Measurements from ENCODE around the gene KPNA6. TPM values are rescaled to one million over a fixed set of nuclear protein-coding genes. Genes with fewer than 3 reads are reported as not detected.

Gene KPNA6
- total RNA-seq, 1 donor from 2014 or later: 67.5 TPM

GRCh38 chr1:32181563-32181962 lies 73.7 kb downstream of the KPNA6 start:
- peaks cover 33% of the 10 kb centered on the region for H3K4me1 Mint-ChIP-seq
- peak overlapping the region; percentile 83 for H3K4me3 Mint-ChIP-seq
- DNase-seq (ENCODE audit: low spot score in 2 of 2, unreplicated experiment in 2 of 2): no peak
- TF ChIP-seq CTCF (IDR thresholded peaks at IDR 0.05; ENCODE audit: unreplicated experiment): no peak
- H3K27me3 Mint-ChIP-seq (ENCODE audit: low read depth): no peaks in the 10 kb centered on the region
- peaks cover 26% of the 10 kb centered on the region for H3K36me3 Mint-ChIP-seq
- peak overlapping the region; percentile 97 for H3K27ac Mint-ChIP-seq
- no peaks in the 10 kb centered on the region for H3K9me3 Mint-ChIP-seq

GRCh38 chr1:32182060-32182459 lies 74.2 kb downstream of the KPNA6 start:
- peak overlapping the region; percentile 21 for H3K27ac Mint-ChIP-seq
- H3K27me3 Mint-ChIP-seq (ENCODE audit: low read depth): no peaks in the 10 kb centered on the region
- no peak for TF ChIP-seq CTCF (IDR thresholded peaks at IDR 0.05; ENCODE audit: unreplicated experiment)
- H3K4me1 Mint-ChIP-seq: peaks cover 33% of the 10 kb centered on the region
- no peak for DNase-seq (ENCODE audit: low spot score in 2 of 2, unreplicated experiment in 2 of 2)
- H3K4me3 Mint-ChIP-seq: peak overlapping the region; percentile 22
- no peaks in the 10 kb centered on the region for H3K9me3 Mint-ChIP-seq
- peaks cover 27% of the 10 kb centered on the region for H3K36me3 Mint-ChIP-seq

GRCh38 chr1:32184650-32185049 lies 76.8 kb downstream of the KPNA6 start:
- Mint-ChIP-seq H3K4me1 (peaks cover 29% of the 10 kb centered on the region), H3K36me3 (peaks cover 35% of the 10 kb centered on the region), H3K27me3 (ENCODE audit: low read depth) (no peaks in the 10 kb centered on the region), H3K9me3 (no peaks in the 10 kb centered on the region), H3K27ac (no peak overlapping the region), H3K4me3 (no peak overlapping the region)
- no peak for DNase-seq (ENCODE audit: low spot score in 2 of 2, unreplicated experiment in 2 of 2)
- TF ChIP-seq CTCF (IDR thresholded peaks at IDR 0.05; ENCODE audit: unreplicated experiment): no peak

DNA sequence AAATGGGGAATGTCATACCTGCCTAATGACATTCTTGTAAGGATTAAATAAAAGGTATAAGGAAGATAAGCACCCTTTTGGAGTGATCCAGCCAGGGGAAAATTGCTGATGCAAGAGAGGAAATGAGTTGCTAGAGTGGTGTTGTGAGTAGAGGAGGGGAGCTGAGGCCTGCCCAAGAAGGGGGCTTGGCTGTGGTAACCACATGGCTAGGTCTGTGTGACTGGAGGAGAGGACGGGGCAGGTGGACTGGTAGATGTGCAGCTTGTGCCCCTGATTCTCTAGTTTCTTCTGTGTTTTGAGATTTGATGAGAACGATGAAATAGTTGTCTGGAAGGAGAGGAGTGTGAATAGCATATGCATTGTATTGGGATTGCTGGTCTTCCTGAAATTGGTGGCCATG lies 78.2 kb downstream of the KPNA6 start:
- no peak for TF ChIP-seq CTCF (IDR thresholded peaks at IDR 0.05; ENCODE audit: unreplicated experiment)
- H3K27ac Mint-ChIP-seq: no peak overlapping the region
- H3K9me3 Mint-ChIP-seq: no peaks in the 10 kb centered on the region
- H3K4me1 Mint-ChIP-seq: peaks cover 17% of the 10 kb centered on the region
- no peaks in the 10 kb centered on the region for H3K27me3 Mint-ChIP-seq (ENCODE audit: low read depth)
- no peak for DNase-seq (ENCODE audit: low spot score in 2 of 2, unreplicated experiment in 2 of 2)
- H3K4me3 Mint-ChIP-seq: no peak overlapping the region
- H3K36me3 Mint-ChIP-seq: peaks cover 42% of the 10 kb centered on the region

- DNase-seq (ENCODE audit: low spot score in 2 of 2, unreplicated experiment in 2 of 2): no peak
- Mint-ChIP-seq H3K4me1 (peaks cover 13% of the 10 kb centered on the region), H3K27ac (no peak overlapping the region), H3K36me3 (peaks cover 41% of the 10 kb centered on the region), H3K9me3 (no peaks in the 10 kb centered on the region), H3K4me3 (no peak overlapping the region), H3K27me3 (ENCODE audit: low read depth) (no peaks in the 10 kb centered on the region)
- TF ChIP-seq CTCF (IDR thresholded peaks at IDR 0.05; ENCODE audit: unreplicated experiment): no peak
These were observed 78.6 kb downstream of the KPNA6 start for GRCh38 chr1:32186491-32186890.

- H3K4me3 Mint-ChIP-seq: no peak overlapping the region
- H3K27ac Mint-ChIP-seq: no peak overlapping the region
- peaks cover 7% of the 10 kb centered on the region for H3K4me1 Mint-ChIP-seq
- no peak for DNase-seq (ENCODE audit: low spot score in 2 of 2, unreplicated experiment in 2 of 2)
- H3K36me3 Mint-ChIP-seq: peaks cover 52% of the 10 kb centered on the region
- no peak for TF ChIP-seq CTCF (IDR thresholded peaks at IDR 0.05; ENCODE audit: unreplicated experiment)
- H3K9me3 Mint-ChIP-seq: no peaks in the 10 kb centered on the region
- no peaks in the 10 kb centered on the region for H3K27me3 Mint-ChIP-seq (ENCODE audit: low read depth)
These were observed 80.0 kb downstream of the KPNA6 start for GRCh38 chr1:32187850-32188249.
